GM21576 (cell line): ENCODE data around the gene MIDN.

Experiments used
- ATAC-seq: cut with Tn5 transposase; IDR thresholded peaks from one replicate; pipeline ENCODE4 v1.9.1; 2021; ENCODE audit warnings: mild to moderate bottlenecking, moderate library complexity; ENCODE audit not compliant: unreplicated experiment

MIDN gene

DNA sequence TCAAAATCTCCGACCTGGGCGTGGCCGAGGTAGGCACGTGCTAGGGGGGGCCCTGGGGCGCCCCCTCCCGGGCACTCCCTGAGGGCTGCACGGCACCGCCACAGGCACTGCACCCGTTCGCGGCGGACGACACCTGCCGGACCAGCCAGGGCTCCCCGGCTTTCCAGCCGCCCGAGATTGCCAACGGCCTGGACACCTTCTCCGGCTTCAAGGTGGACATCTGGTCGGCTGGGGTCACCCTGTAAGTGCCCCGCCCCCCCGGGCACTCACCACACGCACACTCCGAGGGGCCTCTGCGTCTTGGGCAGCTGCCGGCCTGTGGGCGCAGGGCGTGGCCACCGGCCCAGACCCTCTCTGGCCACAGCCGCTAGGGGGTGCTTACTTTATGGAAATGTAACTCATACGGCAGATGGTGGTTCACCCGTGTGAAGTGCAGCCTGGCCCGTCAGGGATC lies 27.9 kb upstream of the MIDN start:
- no peak for ATAC-seq

GRCh38 chr19:1220976-1221903 lies 27.1 kb upstream of the MIDN start:
- ATAC-seq = no peak

DNA sequence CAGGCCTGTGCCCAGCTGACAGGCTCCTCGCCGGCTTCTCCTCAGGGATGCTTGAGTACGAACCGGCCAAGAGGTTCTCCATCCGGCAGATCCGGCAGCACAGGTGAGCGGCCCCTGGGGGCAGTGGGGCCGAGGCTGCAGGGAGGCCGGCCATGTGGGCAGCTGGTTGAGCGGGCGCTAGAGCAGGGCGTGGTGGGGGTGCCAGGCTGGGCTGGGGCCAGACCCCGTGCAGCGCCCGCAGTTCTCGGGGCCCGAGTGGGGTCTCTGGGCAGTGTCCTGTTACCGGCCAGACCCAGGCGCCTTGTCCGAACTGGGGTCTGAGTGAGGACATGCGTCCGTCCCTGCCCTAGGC lies 26.5 kb upstream of the MIDN start:
- ATAC-seq = no peak

- ATAC-seq = no peak
Observed at GRCh38 chr19:1222394-1222793, 26.0 kb upstream of the MIDN start.

GRCh38 chr19:1223018-1223855 lies 25.1 kb upstream of the MIDN start:
- no peak for ATAC-seq

- ATAC-seq = no peak
Observed at GRCh38 chr19:1224047-1224825, 24.1 kb upstream of the MIDN start.

DNA sequence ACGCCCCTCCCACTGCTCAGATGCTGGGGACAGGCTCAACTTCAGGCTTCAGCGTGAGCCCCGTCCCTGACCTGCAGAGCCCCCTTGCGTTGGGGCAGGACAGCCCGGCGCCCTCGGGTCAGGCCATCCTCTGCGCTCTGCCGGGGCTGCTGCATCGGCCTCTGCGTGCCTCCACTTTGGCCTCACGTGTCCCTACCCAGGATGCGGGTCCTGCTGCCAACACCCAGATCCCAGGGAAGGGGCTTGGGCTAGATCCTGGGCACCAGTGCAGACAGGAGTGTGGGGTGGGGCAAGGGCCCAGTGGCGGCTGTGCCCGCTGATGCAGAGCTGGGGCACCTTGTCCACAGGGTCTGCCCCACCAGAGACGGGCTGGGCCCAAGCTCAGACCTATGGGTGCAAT lies 23.5 kb upstream of the MIDN start:
- no peak for ATAC-seq

DNA sequence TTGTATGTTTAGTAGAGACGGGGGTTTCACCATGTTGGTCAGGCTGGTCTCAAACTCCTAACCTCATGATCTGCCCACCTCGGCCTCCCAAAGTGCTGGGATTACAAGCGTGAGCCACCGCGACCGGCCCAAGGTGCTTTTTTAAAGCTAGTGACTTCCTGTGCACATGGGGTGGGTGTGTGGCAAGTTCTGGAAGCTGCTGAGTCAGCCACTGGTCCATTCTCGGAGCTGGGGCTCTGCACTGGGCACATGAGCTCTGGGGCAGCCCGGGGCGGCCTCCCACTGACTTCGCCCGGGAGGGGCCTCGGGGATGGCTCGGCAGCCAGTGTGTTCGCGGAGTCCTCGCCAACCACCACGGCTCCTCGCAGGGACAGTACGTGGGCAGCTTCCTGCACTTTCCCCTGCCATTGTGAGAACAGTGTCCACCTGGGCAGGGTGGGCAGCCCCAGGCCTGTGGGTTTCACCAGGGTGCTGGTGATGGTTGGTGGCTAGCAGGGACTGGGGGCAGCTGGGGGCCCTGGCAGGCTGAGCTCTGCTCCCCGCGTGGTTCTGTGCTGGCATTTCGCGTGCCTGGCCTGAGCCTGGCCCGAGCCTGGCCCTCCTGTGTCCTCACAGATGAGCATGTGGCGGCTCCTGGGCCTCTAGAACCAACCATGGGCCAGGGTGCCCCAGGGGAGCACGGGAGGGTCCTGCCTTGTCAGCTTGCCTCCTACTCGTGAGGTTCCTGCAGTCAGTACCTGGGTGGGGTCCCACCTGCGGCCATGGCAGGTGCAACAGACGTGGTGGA lies 22.8 kb upstream of the MIDN start:
- ATAC-seq = no peak

DNA sequence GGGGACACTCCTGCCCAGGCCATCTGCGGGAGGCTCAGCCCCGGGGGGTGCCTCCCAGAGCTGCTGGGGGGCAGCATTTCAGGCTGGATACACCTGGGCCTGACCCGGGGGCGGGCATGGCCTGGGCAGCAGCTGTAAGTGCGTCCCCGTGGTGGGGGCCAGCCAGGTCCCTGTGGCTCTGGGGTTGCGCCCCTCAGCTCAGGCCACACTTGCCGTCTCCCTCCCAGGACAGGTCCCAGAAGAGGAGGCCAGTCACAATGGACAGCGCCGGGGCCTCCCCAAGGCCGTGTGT lies 22.2 kb upstream of the MIDN start:
- ATAC-seq = no peak

DNA sequence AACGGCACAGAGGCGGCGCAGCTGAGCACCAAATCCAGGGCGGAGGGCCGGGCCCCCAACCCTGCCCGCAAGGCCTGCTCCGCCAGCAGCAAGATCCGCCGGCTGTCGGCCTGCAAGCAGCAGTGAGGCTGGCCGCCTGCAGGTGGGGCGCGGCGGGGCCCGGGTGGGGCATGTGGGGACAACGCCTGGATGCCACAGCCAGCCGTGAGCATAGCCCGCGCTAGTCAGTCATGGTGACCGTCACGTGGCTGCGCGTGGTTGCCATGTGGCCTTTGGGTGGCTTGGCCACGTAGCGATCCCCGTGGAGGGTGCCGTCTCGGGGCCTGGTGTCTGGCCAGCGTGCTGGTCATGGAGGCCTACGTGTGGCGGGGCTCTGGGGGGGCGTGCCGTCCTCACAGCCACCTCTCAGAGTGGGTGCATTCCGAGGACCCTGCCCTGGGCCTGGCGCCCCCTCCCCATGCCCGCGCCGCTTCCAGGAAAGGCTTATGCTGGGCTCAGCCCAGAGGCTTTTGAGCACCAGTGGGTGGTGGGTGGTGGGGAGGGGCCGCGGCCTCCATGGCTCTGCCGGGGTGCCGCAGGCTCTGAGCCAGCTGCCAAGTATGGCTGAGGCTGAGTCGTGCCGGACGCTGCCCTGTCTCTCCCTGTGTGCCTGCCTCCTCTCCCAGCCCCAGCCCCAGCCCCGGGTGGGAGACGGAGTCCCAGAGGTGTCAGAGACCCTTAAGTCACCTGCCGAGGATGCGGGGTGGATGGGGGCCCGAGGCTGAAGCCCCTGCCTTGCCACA lies 21.7 kb upstream of the MIDN start:
- ATAC-seq = no peak

- ATAC-seq = no peak
Observed at GRCh38 chr19:1227304-1228054, 20.9 kb upstream of the MIDN start.

DNA sequence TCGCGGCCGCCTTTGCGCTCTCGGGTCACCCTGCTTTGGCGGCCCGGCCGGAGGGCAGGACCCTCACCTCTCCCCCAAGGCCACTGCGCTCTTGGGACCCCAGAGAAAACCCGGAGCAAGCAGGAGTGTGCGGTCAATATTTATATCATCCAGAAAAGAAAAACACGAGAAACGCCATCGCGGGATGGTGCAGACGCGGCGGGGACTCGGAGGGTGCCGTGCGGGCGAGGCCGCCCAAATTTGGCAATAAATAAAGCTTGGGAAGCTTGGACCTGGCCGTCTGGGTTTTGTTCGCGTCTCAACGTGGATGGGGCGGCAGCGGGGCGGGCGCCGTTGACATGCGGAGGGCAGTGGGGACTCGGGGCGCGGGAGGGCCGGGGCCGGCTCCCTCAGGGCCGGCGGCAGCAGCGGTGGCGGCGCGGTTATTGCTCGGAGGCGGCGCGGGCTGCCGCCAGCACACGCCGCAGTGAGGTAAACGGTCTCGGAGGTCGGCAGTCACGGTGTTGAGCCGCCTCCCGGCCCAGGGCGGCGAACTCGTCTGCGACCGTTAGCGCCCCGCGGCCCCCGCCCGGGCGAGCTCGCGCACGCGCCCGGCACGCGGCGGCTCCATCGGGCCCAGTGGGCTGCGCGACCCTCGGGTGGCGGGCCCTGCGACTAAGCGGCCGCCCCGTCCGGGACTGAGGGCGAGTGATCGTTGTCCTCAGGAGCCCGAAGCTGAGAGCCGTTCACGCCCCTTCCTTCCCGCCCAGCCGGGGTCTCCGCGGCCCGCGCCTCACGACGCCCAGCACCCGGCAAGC lies 20.0 kb upstream of the MIDN start:
- ATAC-seq = no peak

- ATAC-seq = no peak
Observed at GRCh38 chr19:1229056-1229923, 19.1 kb upstream of the MIDN start.

- no peak for ATAC-seq
Observed at GRCh38 chr19:1229924-1230782, 18.2 kb upstream of the MIDN start.

DNA sequence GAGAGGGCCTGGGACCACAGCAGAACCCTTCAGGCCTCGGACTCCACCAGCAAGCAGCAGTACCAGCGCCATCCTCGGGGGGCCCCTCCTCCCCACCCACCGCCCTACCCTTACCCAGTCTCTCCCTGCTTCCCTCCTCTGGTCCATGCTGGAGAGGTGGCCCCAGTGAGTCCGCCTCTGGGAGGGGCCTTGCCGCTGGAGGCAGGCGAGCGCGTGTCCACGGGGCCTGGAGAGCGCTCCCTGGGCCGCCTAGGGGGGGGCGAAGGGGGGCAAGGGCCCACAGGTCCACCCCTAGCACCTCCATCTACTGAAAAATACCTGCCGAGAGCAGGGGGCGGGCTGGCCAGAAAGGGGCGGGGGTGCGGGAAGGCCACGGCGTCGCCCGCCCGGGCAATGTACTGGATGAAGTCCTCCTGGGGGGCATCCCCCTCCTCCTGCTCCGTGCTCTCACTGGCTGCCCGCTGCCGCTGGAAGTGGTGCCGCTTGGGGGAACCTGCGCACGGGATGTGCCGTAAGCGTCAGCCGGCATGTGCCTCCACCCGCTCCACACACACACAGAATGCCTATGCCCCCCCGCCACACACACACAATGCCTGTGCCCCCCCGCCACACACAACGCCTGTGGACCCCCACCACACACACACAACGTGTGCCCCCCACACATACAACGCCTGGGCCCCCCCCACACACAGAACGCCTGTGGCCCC lies 17.4 kb upstream of the MIDN start:
- ATAC-seq = no peak
